PFSK-1 (cell line): ENCODE data around the gene P2RY6.

Experiments
- POLR2AphosphoS5 ChIP-seq: IDR thresholded peaks from 2 replicates; pipeline ENCODE4 v1.6.1; 2012; ENCODE audit warnings: low read depth, mild to moderate bottlenecking, control low read depth, low read length, moderate library complexity
- TAF1 ChIP-seq: IDR thresholded peaks from 2 replicates; pipeline ENCODE4 v1.6.1; 2012; ENCODE audit warnings: low read length, control low read depth, borderline replicate concordance; ENCODE audit not compliant: insufficient read depth
- TF ChIP-seq, protein P1 (sequence below), 2 experiments: IDR thresholded peaks; 2 replicates each; pipeline versions ENCODE4 v1.6.1 to v1.8.0; 2011 to 2012; ENCODE audit warnings: low read depth in 2 of 2, low read length in 2 of 2, control low read depth in 1 of 2, inconsistent platforms in 1 of 2, mild to moderate bottlenecking in 1 of 2, moderate library complexity in 1 of 2; ENCODE audit not compliant: insufficient read depth in 1 of 2

DNA sequence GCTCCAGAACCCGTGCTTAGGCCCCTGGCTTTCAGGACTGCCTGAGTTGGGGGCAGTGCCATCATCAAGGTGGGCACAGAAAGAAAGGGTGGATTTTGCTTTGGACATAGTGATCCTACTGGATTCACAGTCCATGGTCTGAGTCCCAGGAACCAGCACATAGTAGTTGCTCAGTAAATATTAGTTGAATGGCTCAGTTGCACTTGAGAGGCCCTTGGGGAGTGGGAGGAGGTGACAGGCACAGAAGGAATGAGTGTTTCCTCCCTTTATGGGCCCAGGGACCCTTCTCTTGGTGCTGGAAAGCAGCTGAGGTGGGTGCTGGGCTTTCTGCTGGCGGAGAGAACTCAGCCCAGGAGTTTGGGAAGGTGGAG is 52.5 kb downstream of the P2RY6 start:
- no peak for TF ChIP-seq POLR2AphosphoS5
- TF ChIP-seq, protein P1, sequence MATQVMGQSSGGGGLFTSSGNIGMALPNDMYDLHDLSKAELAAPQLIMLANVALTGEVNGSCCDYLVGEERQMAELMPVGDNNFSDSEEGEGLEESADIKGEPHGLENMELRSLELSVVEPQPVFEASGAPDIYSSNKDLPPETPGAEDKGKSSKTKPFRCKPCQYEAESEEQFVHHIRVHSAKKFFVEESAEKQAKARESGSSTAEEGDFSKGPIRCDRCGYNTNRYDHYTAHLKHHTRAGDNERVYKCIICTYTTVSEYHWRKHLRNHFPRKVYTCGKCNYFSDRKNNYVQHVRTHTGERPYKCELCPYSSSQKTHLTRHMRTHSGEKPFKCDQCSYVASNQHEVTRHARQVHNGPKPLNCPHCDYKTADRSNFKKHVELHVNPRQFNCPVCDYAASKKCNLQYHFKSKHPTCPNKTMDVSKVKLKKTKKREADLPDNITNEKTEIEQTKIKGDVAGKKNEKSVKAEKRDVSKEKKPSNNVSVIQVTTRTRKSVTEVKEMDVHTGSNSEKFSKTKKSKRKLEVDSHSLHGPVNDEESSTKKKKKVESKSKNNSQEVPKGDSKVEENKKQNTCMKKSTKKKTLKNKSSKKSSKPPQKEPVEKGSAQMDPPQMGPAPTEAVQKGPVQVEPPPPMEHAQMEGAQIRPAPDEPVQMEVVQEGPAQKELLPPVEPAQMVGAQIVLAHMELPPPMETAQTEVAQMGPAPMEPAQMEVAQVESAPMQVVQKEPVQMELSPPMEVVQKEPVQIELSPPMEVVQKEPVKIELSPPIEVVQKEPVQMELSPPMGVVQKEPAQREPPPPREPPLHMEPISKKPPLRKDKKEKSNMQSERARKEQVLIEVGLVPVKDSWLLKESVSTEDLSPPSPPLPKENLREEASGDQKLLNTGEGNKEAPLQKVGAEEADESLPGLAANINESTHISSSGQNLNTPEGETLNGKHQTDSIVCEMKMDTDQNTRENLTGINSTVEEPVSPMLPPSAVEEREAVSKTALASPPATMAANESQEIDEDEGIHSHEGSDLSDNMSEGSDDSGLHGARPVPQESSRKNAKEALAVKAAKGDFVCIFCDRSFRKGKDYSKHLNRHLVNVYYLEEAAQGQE (IDR thresholded peaks at IDR 0.05; ENCODE audit: insufficient read depth in 1 of 2, low read depth in 2 of 2, low read length in 2 of 2), result no peak
- no peak for TF ChIP-seq TAF1
